ENCODE measurements around the gene MTRF1L. TPM values are rescaled to one million over a fixed set of nuclear protein-coding genes. Genes with fewer than 3 reads are reported as not detected.

The MTRF1L gene
- total RNA-seq, 2 experiments from 2014 or later, result 15.6 to 20.6 TPM

- ATAC-seq, result no peak
- ChIA-PET POLR2A (no interaction called here), CTCF (no interaction called here)
- no peak for DNase-seq
- Mint-ChIP-seq H3K27ac (no peak overlapping the region), H3K9me3 (ENCODE audit: insufficient read depth) (no peaks in the 10 kb centered on the region), H3K4me3 (no peak overlapping the region), H3K36me3 (ENCODE audit: low read depth) (no peaks in the 10 kb centered on the region), H3K4me1 (ENCODE audit: low read depth) (no peaks in the 10 kb centered on the region), H3K27me3 (ENCODE audit: low read depth) (peaks cover 16% of the 10 kb centered on the region)
Measured at GRCh38 chr6:152942319-152942869, 60.1 kb downstream of the MTRF1L start.

GRCh38 chr6:152941746-152942145 is 60.8 kb downstream of the MTRF1L start:
- no peaks in the 10 kb centered on the region for H3K9me3 Mint-ChIP-seq (ENCODE audit: insufficient read depth)
- DNase-seq (no peak), ATAC-seq (no peak)
- ChIA-PET CTCF (no interaction called here), POLR2A (no interaction called here)
- no peak overlapping the region for H3K4me3 Mint-ChIP-seq
- H3K4me1 Mint-ChIP-seq (ENCODE audit: low read depth), result no peaks in the 10 kb centered on the region
- H3K27ac Mint-ChIP-seq, result no peak overlapping the region
- H3K27me3 Mint-ChIP-seq (ENCODE audit: low read depth), result peaks cover 17% of the 10 kb centered on the region
- H3K36me3 Mint-ChIP-seq (ENCODE audit: low read depth), result no peaks in the 10 kb centered on the region

Other genes with a start within 250 kb of the MTRF1L start
- gene FBXO5, start 19.7 kb downstream of the MTRF1L start, total RNA-seq, result 10 to 100 TPM; 72.3 to 73.9 TPM
- not detected for gene RGS17, start 128.6 kb upstream of the MTRF1L start, total RNA-seq